Stimulated activated naive CD8-positive, alpha-beta T cell treated with anti-CD3 and anti-CD28 coated beads, Interleukin-15, Interleukin-2, amounts not matched to agents 100 ng/mL and 50 ng/mL, for 24 hours (primary cell): ENCODE data around the gene SERPINH1.

Experiments
- H3K27ac Mint-ChIP-seq: one replicate; pipeline ENCODE4 v1.8.0; 2021; ENCODE audit warnings: mild to moderate bottlenecking, mixed read lengths
- H3K27me3 Mint-ChIP-seq: one replicate; pipeline ENCODE4 v1.8.0; 2021; ENCODE audit warnings: mixed read lengths
- H3K36me3 Mint-ChIP-seq: one replicate; pipeline ENCODE4 v1.8.0; 2021; ENCODE audit warnings: low read depth, mixed read lengths
- H3K4me1 Mint-ChIP-seq: one replicate; pipeline ENCODE4 v1.8.0; 2021; ENCODE audit warnings: low read depth, mixed read lengths
- H3K4me3 Mint-ChIP-seq: one replicate; pipeline ENCODE4 v1.8.0; 2021; ENCODE audit warnings: mild to moderate bottlenecking, mixed read lengths
- H3K9me3 Mint-ChIP-seq: one replicate; pipeline ENCODE4 v1.8.0; 2021; ENCODE audit warnings: mixed read lengths

The SERPINH1 gene

GRCh38 chr11:75541193-75542087 lies 20.6 kb upstream of the SERPINH1 start:
- H3K4me1 Mint-ChIP-seq, result peaks cover 22% of the 10 kb centered on the region
- no peaks in the 10 kb centered on the region for H3K36me3 Mint-ChIP-seq
- H3K27ac Mint-ChIP-seq, result no peak overlapping the region
- H3K27me3 Mint-ChIP-seq, result peaks cover 4% of the 10 kb centered on the region
- H3K4me3 Mint-ChIP-seq, result no peak overlapping the region
- no peaks in the 10 kb centered on the region for H3K9me3 Mint-ChIP-seq

GRCh38 chr11:75542088-75542438 lies 20.0 kb upstream of the SERPINH1 start:
- Mint-ChIP-seq H3K27me3 (peaks cover 4% of the 10 kb centered on the region), H3K4me3 (no peak overlapping the region), H3K36me3 (no peaks in the 10 kb centered on the region), H3K9me3 (no peaks in the 10 kb centered on the region), H3K4me1 (peaks cover 16% of the 10 kb centered on the region), H3K27ac (no peak overlapping the region)

- no peaks in the 10 kb centered on the region for H3K36me3 Mint-ChIP-seq
- peaks cover 3% of the 10 kb centered on the region for H3K4me1 Mint-ChIP-seq
- no peak overlapping the region for H3K27ac Mint-ChIP-seq
- no peaks in the 10 kb centered on the region for H3K9me3 Mint-ChIP-seq
- H3K4me3 Mint-ChIP-seq, result no peak overlapping the region
- H3K27me3 Mint-ChIP-seq, result peaks cover 4% of the 10 kb centered on the region
Observed at GRCh38 chr11:75543806-75544205, 18.2 kb upstream of the SERPINH1 start.

GRCh38 chr11:75547177-75547576 lies 14.9 kb upstream of the SERPINH1 start:
- H3K4me3 Mint-ChIP-seq, result no peak overlapping the region
- no peak overlapping the region for H3K27ac Mint-ChIP-seq
- peaks cover 4% of the 10 kb centered on the region for H3K27me3 Mint-ChIP-seq
- peaks cover 8% of the 10 kb centered on the region for H3K4me1 Mint-ChIP-seq
- no peaks in the 10 kb centered on the region for H3K36me3 Mint-ChIP-seq
- no peaks in the 10 kb centered on the region for H3K9me3 Mint-ChIP-seq

GRCh38 chr11:75547617-75548058 lies 14.4 kb upstream of the SERPINH1 start:
- H3K9me3 Mint-ChIP-seq, result no peaks in the 10 kb centered on the region
- H3K4me3 Mint-ChIP-seq, result no peak overlapping the region
- peaks cover 8% of the 10 kb centered on the region for H3K4me1 Mint-ChIP-seq
- no peak overlapping the region for H3K27ac Mint-ChIP-seq
- peaks cover 4% of the 10 kb centered on the region for H3K27me3 Mint-ChIP-seq
- H3K36me3 Mint-ChIP-seq, result no peaks in the 10 kb centered on the region

- H3K36me3 Mint-ChIP-seq, result no peaks in the 10 kb centered on the region
- peaks cover 8% of the 10 kb centered on the region for H3K4me1 Mint-ChIP-seq
- no peak overlapping the region for H3K4me3 Mint-ChIP-seq
- peaks cover 4% of the 10 kb centered on the region for H3K27me3 Mint-ChIP-seq
- no peak overlapping the region for H3K27ac Mint-ChIP-seq
- H3K9me3 Mint-ChIP-seq, result no peaks in the 10 kb centered on the region
Observed at GRCh38 chr11:75548595-75549272, 13.3 kb upstream of the SERPINH1 start.

- H3K4me1 Mint-ChIP-seq, result peaks cover 8% of the 10 kb centered on the region
- no peaks in the 10 kb centered on the region for H3K36me3 Mint-ChIP-seq
- peaks cover 4% of the 10 kb centered on the region for H3K27me3 Mint-ChIP-seq
- no peak overlapping the region for H3K4me3 Mint-ChIP-seq
- no peaks in the 10 kb centered on the region for H3K9me3 Mint-ChIP-seq
- no peak overlapping the region for H3K27ac Mint-ChIP-seq
Observed at GRCh38 chr11:75549370-75549958, 12.6 kb upstream of the SERPINH1 start.

GRCh38 chr11:75553182-75553581 lies 8.9 kb upstream of the SERPINH1 start:
- Mint-ChIP-seq H3K27me3 (no peaks in the 10 kb centered on the region), H3K4me3 (no peak overlapping the region), H3K9me3 (no peaks in the 10 kb centered on the region), H3K27ac (no peak overlapping the region), H3K36me3 (no peaks in the 10 kb centered on the region), H3K4me1 (peaks cover 5% of the 10 kb centered on the region)

- peaks cover 5% of the 10 kb centered on the region for H3K4me1 Mint-ChIP-seq
- no peaks in the 10 kb centered on the region for H3K27me3 Mint-ChIP-seq
- no peak overlapping the region for H3K4me3 Mint-ChIP-seq
- H3K27ac Mint-ChIP-seq, result no peak overlapping the region
- H3K9me3 Mint-ChIP-seq, result no peaks in the 10 kb centered on the region
- no peaks in the 10 kb centered on the region for H3K36me3 Mint-ChIP-seq
Observed at GRCh38 chr11:75553889-75554257, 8.2 kb upstream of the SERPINH1 start.

GRCh38 chr11:75554258-75555022 lies 7.6 kb upstream of the SERPINH1 start:
- Mint-ChIP-seq H3K9me3 (no peaks in the 10 kb centered on the region), H3K4me3 (no peak overlapping the region), H3K4me1 (peaks cover 1% of the 10 kb centered on the region), H3K27me3 (no peaks in the 10 kb centered on the region), H3K27ac (no peak overlapping the region), H3K36me3 (no peaks in the 10 kb centered on the region)

GRCh38 chr11:75555079-75555811 lies 6.8 kb upstream of the SERPINH1 start:
- H3K9me3 Mint-ChIP-seq, result no peaks in the 10 kb centered on the region
- no peak overlapping the region for H3K4me3 Mint-ChIP-seq
- no peaks in the 10 kb centered on the region for H3K4me1 Mint-ChIP-seq
- no peak overlapping the region for H3K27ac Mint-ChIP-seq
- no peaks in the 10 kb centered on the region for H3K27me3 Mint-ChIP-seq
- no peaks in the 10 kb centered on the region for H3K36me3 Mint-ChIP-seq

GRCh38 chr11:75556275-75556674 lies 5.8 kb upstream of the SERPINH1 start:
- Mint-ChIP-seq H3K4me3 (no peak overlapping the region), H3K27me3 (no peaks in the 10 kb centered on the region), H3K36me3 (no peaks in the 10 kb centered on the region), H3K27ac (no peak overlapping the region), H3K9me3 (no peaks in the 10 kb centered on the region), H3K4me1 (peaks cover 5% of the 10 kb centered on the region)

- Mint-ChIP-seq H3K36me3 (no peaks in the 10 kb centered on the region), H3K27ac (no peak overlapping the region), H3K4me3 (no peak overlapping the region), H3K27me3 (no peaks in the 10 kb centered on the region), H3K9me3 (no peaks in the 10 kb centered on the region), H3K4me1 (peaks cover 11% of the 10 kb centered on the region)
Observed at GRCh38 chr11:75557666-75558494, 4.2 kb upstream of the SERPINH1 start.
